Thymus (tissue), 11 donors: Measurements from ENCODE around the gene STYXL2. TPM values are rescaled to one million over a fixed set of nuclear protein-coding genes. Genes with fewer than 3 reads are reported as not detected.

Experiments
- DNase-seq, 9 donors: peaks; one replicate each; pipeline ENCODE4 v3.0.0-alpha.2; 2013; ENCODE audit warnings: low spot score in 9 of 9, low read depth in 6 of 9, missing footprints in 1 of 9
- H3K27ac ChIP-seq, 2 donors: one replicate each; pipeline ENCODE4 v1.5.1; 2013; ENCODE audit warnings: control low read depth in 1 of 2, low read depth in 1 of 2, low read length in 1 of 2, mild to moderate bottlenecking in 1 of 2, moderate library complexity in 1 of 2
- H3K27me3 ChIP-seq, 2 donors: one replicate each; pipeline ENCODE4 v1.5.1; 2013; ENCODE audit warnings: low read length in 1 of 2; ENCODE audit not compliant: control insufficient read depth in 2 of 2, insufficient read depth in 1 of 2
- H3K36me3 ChIP-seq, 2 donors: one replicate each; pipeline ENCODE4 v1.5.1; 2013; ENCODE audit warnings: low read length in 1 of 2, mild to moderate bottlenecking in 1 of 2, moderate library complexity in 1 of 2; ENCODE audit not compliant: control insufficient read depth in 2 of 2, insufficient read depth in 2 of 2
- H3K4me1 ChIP-seq, 2 donors: one replicate each; pipeline ENCODE4 v1.5.1; 2013; ENCODE audit warnings: low read length in 2 of 2; ENCODE audit not compliant: control insufficient read depth in 2 of 2, insufficient read depth in 2 of 2
- H3K4me3 ChIP-seq, 2 donors: one replicate each; pipeline ENCODE4 v1.5.1; 2013; ENCODE audit warnings: low read length in 2 of 2, control low read depth in 1 of 2, mild to moderate bottlenecking in 1 of 2
- H3K9me3 ChIP-seq, 2 donors: one replicate each; pipeline ENCODE4 v1.5.1; 2013; ENCODE audit warnings: low read length in 1 of 2, mild to moderate bottlenecking in 1 of 2; ENCODE audit not compliant: control insufficient read depth in 2 of 2, insufficient read depth in 1 of 2
- WGBS: extraction: QIAGEN DNeasy Blood & Tissue Kit; methylation state at CpG from one replicate; pipeline ENCODE4 v1.1.7; 2013; 5-methylcytosine and 5-hydroxymethylcytosine counted together
- polyA plus RNA-seq: library from polyadenylated mRNA; stranded (reverse); fragments of 200-250 nt; gene quantifications from one replicate; pipeline ENCODE4 v1.2.3, GENCODE V29; 2013
- total RNA-seq: library from RNA; stranded (reverse); fragments of 120-200 nt; gene quantifications from one replicate; pipeline ENCODE4 v1.2.4, GENCODE V29; 2013
- donor health status: healthy.

Gene STYXL2
- total and polyA plus RNA-seq, 2 donors = 0.24 to 0.32 TPM

GRCh38 chr1:167086768-167087167 lies 7.1 kb upstream of the STYXL2 start:
- Histone ChIP-seq H3K4me1 (peaks cover 6 to 22% of the 10 kb centered on the region in 2 donors), H3K27ac (no peak overlapping the region), H3K4me3 (no peak overlapping the region), H3K9me3 (no peaks in the 10 kb centered on the region), H3K27me3 (no peaks in the 10 kb centered on the region), H3K36me3 (no peaks in the 10 kb centered on the region)
- WGBS = 62% methylated on average over 3 of the region's 3 CpGs
- DNase-seq = peak in 1 of 9 donors; percentile 29

- Histone ChIP-seq H3K27me3 (no peaks in the 10 kb centered on the region), H3K4me1 (peaks cover 6 to 22% of the 10 kb centered on the region in 2 donors), H3K36me3 (no peaks in the 10 kb centered on the region), H3K4me3 (no peak overlapping the region), H3K9me3 (no peaks in the 10 kb centered on the region), H3K27ac (no peak overlapping the region)
- WGBS = 63% methylated on average over 6 of the region's 6 CpGs
- no peak for DNase-seq
Measured at GRCh38 chr1:167088746-167089417, 5.0 kb upstream of the STYXL2 start.

- WGBS = 97% methylated on average over 2 of the region's 2 CpGs
- H3K9me3 ChIP-seq = no peaks in the 10 kb centered on the region
- peaks cover 6 to 22% of the 10 kb centered on the region in 2 donors for H3K4me1 ChIP-seq
- H3K27me3 ChIP-seq = no peaks in the 10 kb centered on the region
- no peak overlapping the region for H3K4me3 ChIP-seq
- H3K36me3 ChIP-seq = no peaks in the 10 kb centered on the region
- H3K27ac ChIP-seq = peak overlapping the region; percentile 83 to 92
- no peak for DNase-seq
Measured at GRCh38 chr1:167089939-167090313, 3.9 kb upstream of the STYXL2 start.

- peak in 6 of 9 donors; percentile 49 to 84 (median 53) for DNase-seq
Measured at GRCh38 chr1:167090314-167090942, 3.4 kb upstream of the STYXL2 start, which contains the start of gene GPA33. TSS of gene GPA33 (minus strand) at chr1:167090377. CDS start at chr1:167090287, 90 bp downstream.

GRCh38 chr1:167092653-167093052 lies 1.2 kb upstream of the STYXL2 start:
- 98% methylated on average over 1 of the region's 1 CpG for WGBS
- peaks cover 6 to 19% of the 10 kb centered on the region in 2 donors for H3K4me1 ChIP-seq
- H3K4me3 ChIP-seq = no peak overlapping the region
- no peaks in the 10 kb centered on the region for H3K36me3 ChIP-seq
- H3K9me3 ChIP-seq = no peaks in the 10 kb centered on the region
- H3K27me3 ChIP-seq = no peaks in the 10 kb centered on the region
- DNase-seq = no peak
- no peak overlapping the region for H3K27ac ChIP-seq

More at GRCh38 chr1:167090314-167090942, 3.4 kb upstream of the STYXL2 start, which contains the start of gene GPA33:
- H3K4me3 ChIP-seq = no peak within 1 kb of the TSS
- H3K36me3 ChIP-seq = no peaks in the 10 kb centered on the region
- 25% methylated on average over 1 of the region's 1 CpG for WGBS
- peak within 1 kb of the TSS; percentile 83 to 92 for H3K27ac ChIP-seq
- H3K9me3 ChIP-seq = no peaks in the 10 kb centered on the region
- no peaks in the 10 kb centered on the region for H3K27me3 ChIP-seq
- peaks cover 6 to 22% of the 10 kb centered on the region in 2 donors for H3K4me1 ChIP-seq

GRCh38 chr1:167094690-167095089 lies 815 bp downstream of the STYXL2 start:
- WGBS = 97% methylated on average over 8 of the region's 8 CpGs

GRCh38 chr1:167095368-167095767 lies 1.5 kb downstream of the STYXL2 start:
- H3K27ac ChIP-seq = no peak overlapping the region
- H3K4me3 ChIP-seq = no peak overlapping the region
- H3K27me3 ChIP-seq = no peaks in the 10 kb centered on the region
- 11% methylated on average over 5 of the region's 5 CpGs for WGBS
- H3K36me3 ChIP-seq = no peaks in the 10 kb centered on the region
- H3K4me1 ChIP-seq = peaks cover 2 to 6% of the 10 kb centered on the region in 2 donors
- DNase-seq = no peak
- no peaks in the 10 kb centered on the region for H3K9me3 ChIP-seq

More at GRCh38 chr1:167094690-167095089, 815 bp downstream of the STYXL2 start:
- peaks cover 6 to 12% of the 10 kb centered on the region in 2 donors for H3K4me1 ChIP-seq
- no peak overlapping the region for H3K4me3 ChIP-seq
- H3K36me3 ChIP-seq = no peaks in the 10 kb centered on the region
- H3K9me3 ChIP-seq = no peaks in the 10 kb centered on the region
- H3K27ac ChIP-seq = no peak overlapping the region
- no peak for DNase-seq
- H3K27me3 ChIP-seq = no peaks in the 10 kb centered on the region

- H3K9me3 ChIP-seq = no peaks in the 10 kb centered on the region
- H3K4me3 ChIP-seq = no peak overlapping the region
- WGBS = 97% methylated on average over 1 of the region's 1 CpG
- no peaks in the 10 kb centered on the region for H3K27me3 ChIP-seq
- no peaks in the 10 kb centered on the region for H3K36me3 ChIP-seq
- H3K4me1 ChIP-seq = peaks cover 7 to 15% of the 10 kb centered on the region in 2 donors
- no peak overlapping the region for H3K27ac ChIP-seq
- DNase-seq = no peak
Measured at GRCh38 chr1:167099851-167100250, 6.0 kb downstream of the STYXL2 start.

- 97% methylated on average over 2 of the region's 2 CpGs for WGBS
Measured at GRCh38 chr1:167100730-167101129, 6.9 kb downstream of the STYXL2 start.

More at GRCh38 chr1:167100730-167101129, 6.9 kb downstream of the STYXL2 start:
- Histone ChIP-seq H3K27me3 (no peaks in the 10 kb centered on the region), H3K9me3 (no peaks in the 10 kb centered on the region), H3K36me3 (no peaks in the 10 kb centered on the region), H3K4me3 (no peak overlapping the region), H3K4me1 (peaks cover 7 to 21% of the 10 kb centered on the region in 2 donors), H3K27ac (no peak overlapping the region)
- no peak for DNase-seq
